HG02938 (cell line): ENCODE measurements around the gene FLNA.
A peak's percentile ranks its signal among the peaks of the same experiment; 100 is the strongest.

ENCODE experiments used
- ATAC-seq: cut with Tn5 transposase; IDR thresholded peaks from one replicate; pipeline ENCODE4 v1.9.1; 2021; ENCODE audit warnings: mild to moderate bottlenecking, moderate library complexity; ENCODE audit not compliant: unreplicated experiment

The FLNA gene

DNA sequence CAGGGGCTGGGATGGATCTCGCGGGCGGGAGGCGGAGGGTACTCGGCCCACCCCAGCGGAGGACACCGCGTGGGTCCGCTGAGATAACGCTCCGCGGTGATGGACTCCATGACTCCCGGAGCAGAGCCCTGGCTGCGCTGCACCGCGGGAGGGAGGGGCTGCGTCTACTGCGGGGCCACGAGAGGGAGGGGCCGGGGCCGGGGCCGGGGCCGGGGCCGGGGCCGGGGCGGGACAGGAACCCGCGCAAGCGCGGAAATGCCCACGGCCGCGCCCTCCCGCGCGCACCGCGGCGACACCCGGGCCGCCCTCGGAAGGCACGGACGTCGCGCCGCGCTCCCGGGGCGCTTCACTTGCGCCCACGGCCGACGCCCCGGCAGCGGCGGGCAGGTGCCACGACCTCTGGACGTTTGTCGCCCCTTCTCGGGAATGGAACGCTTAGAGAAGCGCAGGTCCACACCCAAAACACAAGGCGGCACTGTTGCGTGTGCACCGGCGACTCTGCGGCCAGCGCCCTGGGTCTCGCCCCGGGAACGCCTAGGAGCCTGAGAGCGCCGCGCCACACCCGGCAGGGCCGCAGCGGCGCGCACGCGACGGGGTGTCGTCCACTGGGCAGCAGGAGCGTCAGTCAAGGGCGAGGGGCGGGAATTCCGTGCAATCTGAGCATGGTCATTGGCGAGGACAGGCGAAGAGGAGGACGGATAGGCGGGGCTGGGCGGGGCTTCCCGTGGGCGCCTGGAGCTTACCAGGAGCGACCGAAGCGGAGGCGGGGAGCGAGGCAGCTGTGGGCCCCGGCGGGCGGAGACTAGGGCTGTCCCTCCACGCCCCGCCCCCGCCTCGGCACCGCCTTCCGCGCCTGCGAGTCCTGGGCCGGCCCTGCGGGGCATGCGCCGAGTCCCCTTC lies 32.8 kb downstream of the FLNA start:
- peak; percentile 64 for ATAC-seq

DNA sequence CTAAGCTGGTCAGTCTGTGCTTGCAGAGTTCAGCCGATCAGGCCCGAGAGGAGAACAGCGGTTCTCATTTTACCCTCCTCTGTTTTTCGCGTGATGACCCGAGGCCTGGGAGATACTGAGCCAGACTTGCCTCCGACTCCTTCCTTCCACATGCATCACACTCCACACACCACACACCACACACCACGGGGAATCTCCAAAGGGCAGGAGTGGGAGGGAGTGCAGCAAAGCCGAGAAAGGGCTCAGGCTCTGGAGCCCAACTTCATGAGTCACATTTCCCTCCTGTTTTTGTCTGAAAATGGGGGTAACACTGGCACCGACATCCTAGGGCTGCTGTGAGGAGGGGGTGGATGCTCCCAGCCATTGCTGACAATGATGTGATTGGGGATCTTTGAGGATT lies 39.9 kb downstream of the FLNA start:
- no peak for ATAC-seq

DNA sequence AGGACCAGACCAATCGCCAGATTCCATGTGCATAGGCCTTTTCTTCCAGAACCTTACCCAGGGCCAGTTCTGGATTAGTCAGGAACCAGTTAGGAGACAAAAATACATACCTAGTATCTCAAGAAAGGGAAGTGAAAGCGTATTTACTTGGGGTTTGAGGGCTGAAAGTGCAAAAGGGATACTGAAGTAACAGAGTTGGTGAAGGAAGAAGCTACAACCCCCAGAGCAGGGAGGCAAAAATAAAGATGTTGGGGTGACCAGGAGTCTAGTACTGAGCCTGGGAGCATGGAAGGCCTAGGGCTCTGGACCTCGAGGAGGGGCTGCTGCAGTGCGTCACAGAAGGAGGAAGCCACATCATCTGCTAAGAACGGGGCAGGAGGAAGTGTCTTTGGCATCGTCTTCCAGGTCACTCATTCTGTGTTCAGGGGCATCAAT lies 40.6 kb downstream of the FLNA start:
- ATAC-seq, result no peak

- ATAC-seq, result no peak
These were observed 41.3 kb downstream of the FLNA start for GRCh38 chrX:154333116-154333515.

DNA sequence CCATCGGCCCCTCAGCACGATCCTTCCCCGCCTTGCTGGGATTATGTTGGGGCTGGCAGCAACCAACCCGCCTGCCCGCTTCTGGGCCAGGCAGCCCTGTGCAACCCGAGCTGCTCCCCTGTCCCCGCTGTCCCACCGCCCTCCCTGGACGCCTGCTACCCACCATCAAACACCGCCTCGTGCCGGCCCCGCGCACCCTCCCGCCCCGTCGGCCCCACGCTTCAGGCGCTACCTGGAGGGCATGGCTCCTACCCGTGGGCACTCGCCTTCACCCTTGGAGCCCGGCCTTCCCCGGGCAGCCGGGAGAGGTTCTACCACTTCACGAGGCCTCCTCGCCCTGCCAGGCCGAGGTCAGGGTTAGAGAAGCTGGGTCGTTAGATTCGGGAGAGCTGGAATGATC lies 41.9 kb downstream of the FLNA start:
- ATAC-seq, result no peak

- ATAC-seq, result no peak
These were observed 45.1 kb downstream of the FLNA start for GRCh38 chrX:154329294-154329693.

GRCh38 chrX:154328646-154329045 lies 45.8 kb downstream of the FLNA start:
- ATAC-seq, result no peak

- ATAC-seq, result no peak
These were observed 47.2 kb downstream of the FLNA start for GRCh38 chrX:154327038-154327820.

DNA sequence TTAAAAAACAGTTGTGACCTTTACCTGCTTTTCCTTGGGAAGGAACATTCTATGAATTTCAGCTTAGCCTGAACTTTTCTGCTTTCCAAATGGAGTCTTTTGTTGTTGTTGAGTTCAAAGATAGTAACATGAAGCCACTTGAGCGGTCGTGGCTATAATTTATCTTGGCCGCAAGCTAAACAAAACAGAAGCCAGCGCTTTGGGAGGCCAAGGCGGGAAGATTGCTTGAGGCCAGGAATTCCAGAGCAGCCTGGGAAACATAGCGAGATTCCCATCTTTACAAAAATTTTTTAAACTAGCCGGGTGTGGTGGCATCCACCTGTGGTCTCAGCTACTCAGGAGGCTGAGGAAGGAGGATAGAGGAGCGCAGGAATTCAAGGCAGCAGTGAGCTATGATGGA lies 48.9 kb downstream of the FLNA start:
- ATAC-seq, result no peak

GRCh38 chrX:154323537-154323936 lies 50.9 kb downstream of the FLNA start:
- no peak for ATAC-seq

GRCh38 chrX:154322890-154323289 lies 51.5 kb downstream of the FLNA start:
- ATAC-seq, result no peak

GRCh38 chrX:154321594-154321993 lies 52.8 kb downstream of the FLNA start:
- no peak for ATAC-seq

- ATAC-seq, result no peak
These were observed 53.3 kb downstream of the FLNA start for GRCh38 chrX:154321152-154321551.

DNA sequence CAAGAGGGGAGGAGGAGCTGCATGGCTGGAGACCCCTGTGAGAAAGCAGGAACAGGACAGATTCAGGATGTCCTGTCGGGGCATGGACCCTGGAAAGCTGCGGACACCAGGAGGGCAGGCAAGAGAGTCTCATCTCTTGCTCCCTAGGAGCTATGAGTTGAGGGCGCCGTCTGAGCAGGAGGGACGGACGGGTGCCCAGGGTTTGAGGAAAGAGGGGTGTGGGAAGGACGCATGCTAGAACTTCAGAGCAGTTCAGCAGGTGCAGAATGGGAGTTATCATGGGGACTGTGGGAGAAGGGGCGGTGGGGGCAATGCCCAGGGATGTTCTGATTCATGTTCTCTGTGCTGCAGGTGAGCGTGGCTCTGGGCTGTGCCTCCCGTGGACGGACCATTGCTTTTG lies 54.0 kb downstream of the FLNA start:
- ATAC-seq, result no peak

DNA sequence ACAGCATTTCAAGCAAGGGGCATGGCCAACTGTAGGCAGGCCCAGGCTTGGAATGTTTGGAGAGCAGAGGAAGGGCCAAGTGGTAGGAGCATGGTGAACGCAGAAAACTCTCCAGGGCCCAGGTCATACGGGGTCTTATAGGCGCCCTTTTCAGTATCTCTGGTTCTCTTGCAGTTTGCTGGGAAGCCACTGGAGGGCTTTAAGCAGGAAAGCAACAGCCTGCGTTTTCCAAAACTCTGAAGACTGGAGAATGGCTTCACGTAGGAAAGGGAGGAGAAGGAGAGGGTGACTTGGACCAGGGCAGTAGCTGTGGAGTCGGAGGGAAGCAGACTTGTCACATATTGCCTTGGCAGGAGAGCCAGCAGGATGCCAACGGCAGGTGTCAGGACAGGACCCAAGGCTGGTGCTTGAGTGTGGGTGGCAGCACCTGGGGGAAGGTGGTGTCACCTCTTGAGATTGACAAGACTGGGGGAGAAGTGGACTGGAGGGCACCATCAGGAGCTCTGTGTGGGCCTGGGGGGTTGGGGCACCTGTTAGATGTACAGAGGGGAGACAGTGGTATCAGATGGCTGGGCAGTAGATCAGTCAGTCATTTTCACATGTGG lies 56.9 kb downstream of the FLNA start:
- no peak for ATAC-seq

- no peak for ATAC-seq
These were observed 59.0 kb downstream of the FLNA start for GRCh38 chrX:154315416-154315815.

GRCh38 chrX:154313147-154313546 lies 61.3 kb downstream of the FLNA start:
- ATAC-seq, result no peak

GRCh38 chrX:154312116-154312515 lies 62.3 kb downstream of the FLNA start:
- no peak for ATAC-seq

DNA sequence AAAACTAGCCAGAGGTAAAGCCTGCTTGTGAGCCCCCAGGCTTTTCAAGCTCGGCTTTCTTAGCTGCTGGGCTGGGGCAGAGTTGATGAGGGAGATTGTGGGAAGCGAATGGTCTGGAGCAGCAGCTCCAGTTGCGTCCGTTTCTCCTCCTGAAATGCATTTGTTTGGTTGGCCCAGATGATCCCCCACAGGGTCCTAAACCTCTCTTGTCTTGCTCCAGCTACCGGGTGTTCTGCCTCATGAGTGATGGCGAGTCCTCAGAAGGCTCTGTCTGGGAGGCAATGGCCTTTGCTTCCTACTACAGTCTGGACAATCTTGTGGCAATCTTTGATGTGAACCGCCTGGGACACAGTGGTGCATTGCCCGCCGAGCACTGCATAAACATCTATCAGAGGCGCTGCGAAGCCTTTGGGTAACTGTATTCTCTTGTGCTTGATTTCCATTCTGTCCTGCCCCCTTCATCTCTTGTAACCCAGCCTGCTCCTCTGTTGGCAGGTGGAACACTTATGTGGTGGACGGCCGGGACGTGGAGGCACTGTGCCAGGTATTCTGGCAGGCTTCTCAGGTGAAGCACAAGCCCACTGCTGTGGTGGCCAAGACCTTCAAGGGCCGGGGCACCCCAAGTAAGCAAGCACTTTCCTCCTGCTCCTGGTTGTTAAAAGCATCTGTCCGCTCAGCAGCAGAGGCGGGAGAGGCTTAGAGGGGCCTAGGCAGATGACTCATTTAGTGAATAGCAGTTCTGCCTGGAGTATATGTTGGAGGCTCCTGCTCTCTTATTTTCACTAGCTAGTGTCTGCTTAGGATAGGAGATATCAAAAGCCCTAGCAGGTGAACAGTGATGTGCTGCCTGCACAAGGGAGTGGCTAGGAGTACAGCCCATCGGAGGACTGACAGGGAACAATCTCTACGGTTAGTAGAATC lies 63.6 kb downstream of the FLNA start:
- no peak for ATAC-seq

GRCh38 chrX:154309041-154309775 lies 65.2 kb downstream of the FLNA start:
- ATAC-seq, result no peak
